Esophagus mucosa (tissue), 1 donor: Measurements from ENCODE around the gene ZNF771. TPM values are rescaled to one million over a fixed set of nuclear protein-coding genes. Genes with fewer than 3 reads are reported as not detected.
"Not testable (repeated sequence)": the region's sequence is repeated elsewhere in the genome, so short reads cannot be mapped to it uniquely, and the experiment has no call there.

Source experiments
- ATAC-seq: fragments of 200-7000 bp; cut with Tn5 transposase; one replicate; pipeline ENCODE4 v1.9.1; 2020
- total RNA-seq: library from RNA; stranded (reverse); gene quantifications from one replicate; pipeline ENCODE4 v1.2.4, GENCODE V29; 2023
- donor health status: DM: yes; HTN: yes; CAD: no.

ZNF771 gene
- total RNA-seq, 1 donor from 2014 or later, result 3.2 TPM

DNA sequence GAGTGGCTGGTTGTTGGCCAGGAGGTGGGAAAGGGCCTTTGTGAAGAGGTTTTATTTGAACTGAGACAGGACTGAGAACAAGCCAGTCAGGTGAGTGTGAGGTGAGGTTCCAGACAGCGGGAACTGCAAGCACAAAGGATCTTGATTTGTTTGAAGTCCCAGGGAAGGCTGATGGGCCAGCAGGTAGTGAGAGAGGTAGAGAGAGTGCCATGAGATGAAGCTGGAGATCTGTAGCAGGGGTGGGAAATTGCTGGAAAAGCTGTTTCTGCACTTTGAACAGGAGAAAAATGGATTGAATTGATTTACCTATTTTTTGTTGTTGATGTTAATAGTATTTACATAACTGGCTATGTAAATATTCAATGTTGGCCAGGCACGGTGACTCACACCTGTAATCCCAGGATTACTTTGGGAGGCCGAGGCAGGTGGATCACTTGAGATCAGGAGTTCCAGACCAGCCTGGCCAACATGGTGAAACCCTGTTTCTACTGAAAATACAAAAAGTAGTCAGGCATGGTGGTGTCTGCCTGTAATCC lies 30.2 kb downstream of the ZNF771 start:
- peak; percentile 36 for ATAC-seq

DNA sequence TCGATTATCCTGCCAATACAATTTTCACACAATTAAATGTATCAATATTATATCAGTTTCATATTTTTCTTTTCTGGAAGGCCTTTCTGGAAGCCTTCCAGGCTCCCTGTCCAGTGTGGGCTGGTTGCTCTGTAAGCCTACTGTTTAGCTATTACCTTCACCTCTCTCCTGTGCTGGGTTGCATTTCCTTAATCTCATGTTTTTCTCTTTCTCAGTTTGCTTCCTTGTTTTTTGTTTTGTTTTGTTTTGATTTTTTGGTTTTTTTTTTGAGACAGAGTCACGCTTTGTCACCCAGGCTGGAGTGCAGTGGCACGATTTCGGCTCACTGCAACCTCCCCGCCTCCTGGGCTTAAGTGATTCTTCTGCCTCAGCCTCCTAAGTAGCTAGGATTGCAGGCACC lies 31.4 kb downstream of the ZNF771 start:
- no peak for ATAC-seq

- ATAC-seq, result peak; percentile 52
These were observed 32.4 kb downstream of the ZNF771 start for GRCh38 chr16:30439720-30440348.

- no peak for ATAC-seq
These were observed 36.2 kb downstream of the ZNF771 start for GRCh38 chr16:30443631-30444030.

DNA sequence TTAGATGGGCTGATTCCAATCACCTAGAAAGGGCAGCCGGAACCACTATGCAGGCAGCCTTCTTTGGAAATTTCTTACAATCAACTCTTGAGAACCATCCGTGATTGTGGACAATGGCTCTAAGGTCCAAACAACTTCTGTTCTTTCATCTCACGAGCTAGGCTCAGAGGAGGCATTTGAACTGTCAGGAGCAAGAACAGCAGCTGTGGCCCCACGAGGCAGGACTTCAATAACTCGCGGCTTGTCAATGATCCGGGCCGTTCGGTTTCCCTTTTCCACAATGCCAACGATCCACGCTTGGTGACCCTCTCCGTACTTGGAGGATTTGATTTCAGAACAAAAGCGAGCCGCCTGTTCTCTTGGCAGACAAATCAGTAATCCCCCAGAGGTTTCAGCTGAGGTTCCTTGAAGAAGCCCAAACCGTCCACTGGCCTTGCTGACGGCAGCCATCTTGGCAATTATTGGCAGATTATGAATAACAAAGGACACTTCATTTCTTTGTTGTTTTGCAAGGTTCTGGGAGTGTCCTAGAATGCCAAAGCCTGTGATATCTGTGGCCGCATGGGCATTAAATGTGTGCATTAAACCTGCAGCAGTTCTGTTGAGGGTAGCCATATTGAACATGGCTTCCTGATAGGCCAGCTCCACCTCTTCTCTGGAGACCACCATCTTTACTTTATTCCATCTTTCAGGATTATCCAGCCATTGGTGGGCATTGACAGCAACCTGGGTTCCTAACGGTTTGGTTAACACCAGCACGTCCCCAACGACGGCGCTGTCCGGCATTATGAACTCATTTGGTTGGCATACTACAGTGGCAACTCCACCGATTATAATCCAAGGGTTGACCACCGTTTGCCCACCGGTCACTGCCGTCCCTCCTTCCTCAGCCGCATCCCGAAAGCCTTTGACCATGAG lies 37.1 kb downstream of the ZNF771 start:
- no peak for ATAC-seq

DNA sequence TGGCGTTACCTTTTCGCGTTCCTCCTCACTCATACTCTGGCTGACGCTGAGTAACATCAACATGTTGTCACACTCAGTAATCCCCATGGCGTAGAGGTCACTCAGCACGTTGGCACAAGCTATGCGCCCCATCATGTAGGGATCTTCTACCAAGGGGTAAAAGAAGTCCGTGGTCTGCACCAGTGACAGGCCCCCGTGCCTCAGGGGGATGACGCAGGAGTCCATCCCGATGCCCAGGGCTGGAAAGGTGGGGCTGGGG lies 37.7 kb downstream of the ZNF771 start:
- ATAC-seq, result peak; percentile 57

DNA sequence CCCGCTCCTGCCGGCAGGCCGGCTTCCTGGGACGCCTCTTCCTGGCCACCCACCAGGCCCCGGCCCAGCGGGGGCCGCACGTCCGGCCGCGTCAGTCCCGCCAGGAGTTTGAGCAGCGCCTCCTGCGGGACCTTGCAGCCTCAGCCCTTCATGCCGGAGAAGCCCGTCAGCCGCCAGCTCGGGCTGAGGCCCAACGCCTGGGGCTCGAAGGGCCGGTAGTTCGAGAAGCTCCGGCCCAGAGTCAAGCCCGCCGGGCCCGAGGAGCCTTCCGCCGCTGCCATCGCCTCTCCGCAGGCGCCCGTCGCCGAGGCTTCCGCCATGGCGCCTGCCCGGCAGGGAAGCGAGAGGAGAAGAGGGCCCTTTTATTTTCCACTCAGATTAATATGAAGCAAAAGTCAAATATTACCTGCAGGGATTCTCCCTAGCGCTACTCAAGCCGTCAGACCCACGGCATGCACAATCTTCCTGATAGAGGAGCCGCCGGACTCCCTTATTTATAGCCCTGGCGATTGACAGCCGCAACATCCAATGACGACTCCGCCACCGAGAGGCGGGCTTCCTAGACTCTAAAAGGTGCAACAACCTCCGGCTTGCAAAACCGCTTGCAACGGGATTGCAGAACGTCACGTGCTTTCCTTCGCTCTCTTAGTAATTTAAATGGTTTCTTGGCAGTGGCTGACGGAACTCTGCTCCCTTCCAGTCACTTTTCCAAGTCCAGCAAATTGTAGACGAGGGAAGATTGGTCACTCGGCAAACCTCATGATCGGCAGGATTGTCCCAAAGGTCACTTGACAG lies 38.2 kb downstream of the ZNF771 start, which contains the start of gene SEPHS2:
Gene SEPHS2, minus strand, starts transcription at position 467 of the 795 bp plus-strand sequence. Its CDS starts 147 bp downstream, at position 320.
- peak; percentile 95 for ATAC-seq

DNA sequence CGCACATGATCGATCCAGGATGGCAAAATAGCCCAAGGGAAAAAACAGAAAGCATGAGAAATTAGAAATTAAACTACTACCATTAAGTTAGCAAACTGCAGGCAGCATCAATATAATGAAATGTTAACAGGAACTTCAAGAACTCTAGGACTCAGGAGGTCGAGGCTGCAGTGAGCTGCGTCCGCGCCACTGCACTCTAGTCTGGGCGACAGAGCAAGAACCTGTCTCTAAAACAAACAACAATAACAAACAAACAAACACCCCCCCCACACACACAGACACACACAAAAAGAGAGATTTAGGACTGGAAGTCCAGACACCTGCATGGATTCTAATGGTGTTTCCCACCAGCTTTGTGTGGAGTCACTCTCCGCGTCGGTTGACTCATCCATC lies 38.8 kb downstream of the ZNF771 start:
- no peak for ATAC-seq

DNA sequence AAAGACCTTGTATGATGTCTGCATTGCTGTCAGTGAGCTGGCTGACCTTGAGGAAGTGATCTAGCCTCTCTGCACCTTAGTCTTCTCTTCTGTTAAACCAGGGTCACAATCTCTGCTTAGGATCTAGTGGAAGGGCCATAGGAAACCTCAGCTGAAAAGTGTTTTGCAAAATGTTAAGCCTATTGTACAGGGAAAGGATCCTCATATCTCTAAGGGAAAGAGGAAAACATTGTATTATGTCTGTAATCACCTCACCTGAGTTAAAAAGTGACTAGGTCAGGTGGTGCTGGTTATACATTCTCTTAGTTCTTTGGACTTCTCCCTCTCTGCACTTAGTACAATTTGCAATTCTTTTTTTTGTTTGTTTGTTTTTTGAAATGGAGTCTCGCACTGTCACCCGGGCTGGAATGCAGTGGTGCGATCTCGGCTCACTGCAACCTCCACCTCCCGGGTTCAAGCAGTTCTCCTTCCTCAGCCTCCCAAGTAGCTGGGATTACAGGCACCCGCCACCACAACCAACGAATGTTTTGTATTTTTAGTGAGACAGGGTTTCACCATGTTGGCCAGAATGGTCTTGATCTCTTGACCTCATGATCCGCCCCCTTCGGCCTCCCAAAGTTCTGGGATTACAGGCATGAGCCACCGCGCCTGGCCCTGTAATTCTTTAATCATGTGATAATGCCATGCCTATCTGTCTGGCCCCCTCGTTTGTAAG lies 40.3 kb downstream of the ZNF771 start:
- no peak for ATAC-seq

DNA sequence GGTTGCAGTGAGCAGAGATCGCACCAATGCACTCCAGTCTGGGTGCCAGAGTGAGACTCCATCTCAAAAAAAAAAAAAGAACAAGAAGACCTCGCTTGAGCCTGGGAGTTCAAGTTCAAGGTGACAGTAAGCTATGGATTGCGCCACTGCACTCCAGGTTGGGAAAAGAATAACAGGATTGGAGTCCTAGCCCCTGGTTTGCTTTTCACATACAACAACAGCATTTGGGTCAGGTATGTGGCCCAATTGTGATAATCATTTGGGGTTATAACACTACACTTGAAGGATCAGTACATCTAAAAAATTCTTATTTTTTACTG lies 41.7 kb downstream of the ZNF771 start:
- ATAC-seq, result no peak

DNA sequence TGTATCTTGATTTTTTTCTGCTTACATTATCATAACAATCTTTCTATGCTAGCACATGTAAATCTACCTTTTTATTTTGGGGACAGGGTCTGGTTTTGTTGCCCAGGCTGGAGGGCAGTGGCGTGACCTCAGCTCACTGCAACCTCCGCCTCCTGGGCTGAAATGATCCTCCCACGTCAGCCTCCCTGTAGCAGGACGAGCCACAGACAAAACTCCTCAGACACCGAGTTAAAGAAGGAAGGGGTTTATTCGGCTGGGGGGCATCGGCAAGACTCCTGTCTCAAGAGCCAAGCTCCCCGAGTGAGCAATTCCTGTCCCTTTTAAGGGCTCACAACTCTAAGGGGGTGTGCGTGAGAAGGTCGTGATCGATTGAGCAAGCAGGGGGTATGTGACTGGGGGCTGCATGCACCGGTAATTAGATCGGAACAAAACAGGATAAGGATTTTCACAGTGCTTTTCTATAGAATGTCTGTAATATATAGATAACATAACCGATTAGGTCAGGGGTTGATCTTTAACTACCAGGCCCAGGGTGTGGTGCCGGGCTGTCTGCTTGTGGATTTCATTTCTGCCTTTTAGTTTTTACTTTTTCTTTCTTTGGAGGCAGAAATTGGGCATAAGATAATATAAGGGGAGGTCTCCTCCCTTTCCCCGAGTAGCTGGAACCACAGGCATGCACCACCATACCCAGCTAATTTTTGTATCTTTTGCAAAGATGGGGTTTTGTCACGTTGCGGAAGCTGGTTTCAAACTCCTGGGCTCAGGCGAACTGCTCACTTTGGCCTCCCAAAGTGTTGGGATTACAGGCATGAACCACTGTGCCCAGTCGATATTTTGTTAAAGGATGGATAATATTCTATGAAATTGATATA lies 45.5 kb downstream of the ZNF771 start:
- ATAC-seq, result not testable (repeated sequence)

DNA sequence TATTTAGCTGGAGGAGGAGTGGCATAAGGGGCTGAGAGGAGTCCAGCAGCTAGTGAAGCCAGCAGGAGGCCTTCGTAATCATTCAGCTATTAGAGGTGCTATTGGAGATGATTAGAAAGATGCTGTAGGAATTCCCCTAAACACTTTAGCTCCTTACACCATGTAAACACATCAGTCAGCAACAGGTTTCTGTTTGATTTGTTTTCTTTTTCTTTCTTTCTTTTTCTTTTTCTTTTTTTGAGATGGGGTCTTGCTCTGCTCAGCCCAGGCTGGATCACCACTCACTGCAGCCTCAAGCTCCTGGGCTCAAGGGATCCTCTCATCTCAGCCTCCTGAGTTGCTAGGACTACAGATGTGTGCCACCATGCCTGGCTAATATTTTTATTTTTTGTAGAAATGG lies 48.9 kb downstream of the ZNF771 start:
- no peak for ATAC-seq

DNA sequence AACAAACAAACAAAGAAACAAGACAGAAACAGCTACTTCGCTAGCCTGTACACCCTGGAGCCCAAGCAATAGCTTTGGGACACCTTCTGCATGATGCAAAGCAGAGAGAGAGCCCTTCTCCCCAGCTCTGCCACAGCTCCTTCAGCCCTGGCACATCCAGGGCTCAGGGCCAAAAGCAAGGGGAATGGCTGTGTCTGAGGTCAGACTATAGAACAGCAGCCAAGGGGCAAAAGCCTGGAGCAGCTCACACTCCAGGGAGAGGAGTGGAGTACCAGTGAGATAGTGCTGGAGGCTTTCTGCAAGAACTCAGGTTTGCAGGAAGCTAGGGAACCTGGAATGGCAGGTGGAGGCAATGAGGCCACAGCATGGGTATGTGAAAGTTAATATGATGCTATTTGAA lies 49.9 kb downstream of the ZNF771 start:
- no peak for ATAC-seq

DNA sequence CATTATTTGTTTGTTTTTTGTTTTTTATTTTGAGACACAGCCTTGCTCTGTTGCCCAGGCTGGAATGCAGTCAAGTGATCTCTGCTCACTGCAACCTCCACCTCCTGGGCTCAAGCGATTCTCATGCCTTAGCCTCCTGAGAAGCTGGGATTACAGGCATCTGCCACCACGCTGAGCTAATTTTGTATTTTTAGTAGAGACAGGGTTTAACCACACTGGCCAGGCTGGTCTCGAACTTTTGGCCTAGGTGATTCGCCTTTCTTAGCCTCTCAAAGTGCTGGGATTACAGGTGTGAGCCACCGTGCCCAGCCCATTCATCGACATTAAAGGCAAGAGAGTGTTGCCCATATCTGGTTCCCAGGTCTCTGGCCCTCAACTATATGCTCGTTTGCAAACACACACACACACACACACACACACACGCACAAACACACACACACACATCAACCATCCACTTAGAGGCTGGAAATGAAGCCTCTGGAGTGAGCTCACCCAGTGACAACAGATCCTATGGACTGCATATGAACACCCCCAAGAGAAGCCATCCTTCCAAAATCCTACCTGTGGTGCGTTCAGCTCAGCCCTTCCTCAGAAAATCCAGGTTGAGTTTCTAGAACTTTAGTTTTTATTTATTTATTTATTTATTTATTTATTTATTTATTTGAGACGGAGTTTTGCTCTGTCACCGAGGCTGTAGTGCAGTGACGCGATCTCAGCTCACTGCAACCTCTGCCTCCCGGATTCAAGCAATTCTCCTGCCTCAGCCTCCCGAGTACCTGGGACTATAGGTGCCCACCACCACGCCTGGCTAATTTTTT lies 50.5 kb downstream of the ZNF771 start:
- ATAC-seq, result no peak

DNA sequence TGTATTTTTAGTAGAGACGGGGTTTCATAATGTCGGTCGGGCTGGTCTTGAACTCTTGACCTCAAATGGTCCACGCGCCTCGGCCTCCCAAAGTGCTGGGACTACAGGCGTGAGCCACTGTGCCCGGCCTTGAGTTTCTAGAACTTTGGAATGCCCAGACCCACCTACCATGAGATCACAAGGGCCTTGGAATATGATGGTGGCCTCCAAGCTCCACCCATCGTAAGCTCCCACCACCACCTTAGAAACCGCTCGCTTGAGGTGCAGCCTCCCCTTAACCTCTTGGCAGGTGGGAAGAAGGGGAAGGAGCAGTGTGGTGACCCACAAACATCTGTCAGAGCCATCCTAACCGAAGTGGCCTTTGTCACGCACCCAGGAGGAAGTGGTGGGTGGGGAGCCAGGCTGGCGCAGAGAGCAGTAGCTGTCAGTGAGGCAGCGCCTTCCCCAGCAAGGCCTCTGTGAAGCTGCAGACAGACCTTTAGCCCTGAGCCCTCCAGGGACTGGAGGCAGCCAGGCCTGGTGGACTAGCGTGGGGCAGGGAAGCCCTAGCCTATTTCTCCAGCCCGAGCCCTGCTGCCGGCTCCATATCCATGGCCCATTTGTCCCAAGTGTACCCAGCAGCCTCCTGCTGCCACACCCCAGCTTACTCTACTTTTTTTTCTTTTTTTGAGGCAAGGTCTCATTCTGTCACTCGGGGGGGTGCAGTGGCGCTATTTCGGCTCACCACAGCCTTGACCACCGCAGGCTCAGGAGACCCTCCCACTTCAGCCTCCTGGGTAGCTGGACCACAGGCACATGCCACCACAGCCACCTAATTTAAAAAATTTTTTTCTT lies 51.4 kb downstream of the ZNF771 start:
- peak; percentile 58 for ATAC-seq

DNA sequence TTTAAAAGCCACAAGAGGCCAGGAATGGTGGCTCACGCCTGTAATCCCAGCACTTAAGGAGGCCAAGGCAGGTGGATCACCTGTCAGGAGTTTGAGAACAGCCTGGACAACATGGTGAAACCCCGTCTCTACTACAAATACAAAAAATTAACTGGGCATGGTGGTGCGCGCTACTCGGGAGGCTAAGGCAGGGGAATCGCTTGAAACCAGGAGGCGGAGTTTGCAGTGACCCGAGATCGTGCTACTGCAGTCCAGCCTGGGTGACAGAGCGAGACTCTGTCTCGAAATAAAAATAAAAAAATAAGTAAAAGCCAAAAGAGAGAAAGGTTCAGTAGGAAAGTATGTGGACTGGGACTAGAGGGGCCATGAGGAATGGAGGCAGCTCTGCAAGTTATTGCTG lies 52.0 kb downstream of the ZNF771 start:
- ATAC-seq, result no peak

GRCh38 chr16:30461426-30461825 lies 54.0 kb downstream of the ZNF771 start:
- ATAC-seq, result not testable (repeated sequence)

DNA sequence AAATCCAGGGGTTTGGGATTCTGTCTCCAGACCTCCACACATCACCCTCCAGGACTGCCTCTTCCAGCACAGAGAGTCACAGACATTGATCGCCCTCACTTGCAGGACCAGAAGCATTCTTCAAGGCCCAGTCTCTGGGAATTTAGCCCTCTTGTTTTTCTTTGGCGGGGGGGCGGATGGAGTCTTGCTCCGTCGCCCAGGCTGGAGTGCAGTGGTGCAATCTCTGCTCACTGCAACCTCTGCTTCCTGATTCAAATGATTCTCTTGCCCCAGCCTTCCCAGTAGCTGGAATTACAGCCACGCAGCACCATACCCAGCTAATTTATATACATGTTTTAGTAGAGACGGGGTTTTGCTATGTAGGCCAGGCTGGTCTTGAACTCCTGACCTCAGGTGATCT lies 56.7 kb downstream of the ZNF771 start:
- ATAC-seq, result no peak
